MCF 10A (cell line): Measurements from ENCODE around the gene DGKE. TPM values are rescaled to one million over a fixed set of nuclear protein-coding genes. Genes with fewer than 3 reads are reported as not detected.

Experiments
- BruUV-seq: library from RNA; stranded (reverse); fragments of 400-500 nt; replicated peaks from 2 replicates; lab custom pipeline; 2021; lab: Mats Ljungman, UMichigan
- CTCF ChIA-PET: fragments of 300-600 bp; sonication (Branson Sonifier 250); formaldehyde crosslinking; extraction: SDS; loops from one replicate; lab custom pipeline; 2021; ENCODE audit warnings: antibody characterized with exemption, inconsistent platforms; lab: Yijun Ruan, JAX
- POLR2A ChIA-PET: fragments of 300-600, 350-650 bp; sonication (Branson Sonifier 250); formaldehyde crosslinking; extraction: SDS; loops from one replicate; lab custom pipeline; 2020; ENCODE audit warnings: antibody characterized with exemption, inconsistent platforms; lab: Yijun Ruan, JAX
- DNase-seq: peaks from one replicate; pipeline ENCODE4 v3.0.0-alpha.2; 2018; ENCODE audit not compliant: unreplicated experiment
- H3K27ac Mint-ChIP-seq: one replicate; pipeline ENCODE4 v1.8.0; 2022; ENCODE audit warnings: mild to moderate bottlenecking, low read depth, mixed read lengths; ENCODE audit not compliant: unreplicated experiment
- H3K27me3 Mint-ChIP-seq: one replicate; pipeline ENCODE4 v1.8.0; 2022; ENCODE audit warnings: mixed read lengths; ENCODE audit not compliant: insufficient read depth, unreplicated experiment
- H3K36me3 Mint-ChIP-seq: one replicate; pipeline ENCODE4 v1.8.0; 2022; ENCODE audit warnings: mild to moderate bottlenecking, moderate library complexity, mixed read lengths; ENCODE audit not compliant: insufficient read depth, unreplicated experiment
- H3K4me1 Mint-ChIP-seq: one replicate; pipeline ENCODE4 v1.8.0; 2022; ENCODE audit warnings: mixed read lengths; ENCODE audit not compliant: insufficient read depth, unreplicated experiment
- H3K4me3 Mint-ChIP-seq: one replicate; pipeline ENCODE4 v1.8.0; 2022; ENCODE audit warnings: mild to moderate bottlenecking, moderate library complexity, mixed read lengths; ENCODE audit not compliant: unreplicated experiment
- H3K9me3 Mint-ChIP-seq: one replicate; pipeline ENCODE4 v1.8.0; 2022; ENCODE audit warnings: mixed read lengths; ENCODE audit not compliant: unreplicated experiment
- intact Hi-C: fragments of 100-400 bp; cut with micrococcal nuclease; formaldehyde crosslinking; loops from 2 replicates; pipeline ENCODE4 v1.14.1; 2022
- total RNA-seq: library from RNA; stranded (reverse); gene quantifications from 2 replicates; pipeline ENCODE4 v1.2.3, GENCODE V29; 2022
- TF ChIP-seq, protein P1 (sequence below): fragments of 200-600 bp; IDR thresholded peaks from one replicate; pipeline ENCODE4 v1.8.0; 2022; ENCODE audit warnings: antibody characterized with exemption, mild to moderate bottlenecking; ENCODE audit not compliant: unreplicated experiment

The DGKE gene
- total RNA-seq, 1 experiment from 2014 or later = 16.5 TPM

DNA sequence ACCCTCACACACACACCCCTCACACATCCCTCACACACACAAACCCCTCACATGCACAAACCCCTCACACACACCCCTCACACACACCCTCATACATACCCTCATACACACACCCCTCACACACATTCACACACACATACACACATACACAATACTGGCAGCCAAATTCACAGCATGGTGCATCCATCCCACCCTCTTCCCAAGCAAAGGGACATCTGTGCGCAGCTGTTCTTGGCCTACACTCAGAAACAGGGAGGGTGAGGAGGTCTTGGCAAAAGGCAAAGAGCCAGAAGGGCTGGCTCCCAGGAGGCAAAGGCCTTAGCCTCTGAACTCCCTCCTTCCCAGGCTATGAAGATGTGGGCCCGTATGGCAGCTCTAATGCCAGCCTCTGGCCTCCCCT lies 23.6 kb upstream of the DGKE start:
- no peak overlapping the region for H3K4me3 Mint-ChIP-seq
- H3K27ac Mint-ChIP-seq = no peak overlapping the region
- no peaks in the 10 kb centered on the region for H3K27me3 Mint-ChIP-seq
- POLR2A ChIA-PET = no interaction called here
- CTCF ChIA-PET = no interaction called here
- DNase-seq = no peak
- no peaks in the 10 kb centered on the region for H3K9me3 Mint-ChIP-seq
- intact Hi-C loops = no loop called here
- TF ChIP-seq, protein P1, sequence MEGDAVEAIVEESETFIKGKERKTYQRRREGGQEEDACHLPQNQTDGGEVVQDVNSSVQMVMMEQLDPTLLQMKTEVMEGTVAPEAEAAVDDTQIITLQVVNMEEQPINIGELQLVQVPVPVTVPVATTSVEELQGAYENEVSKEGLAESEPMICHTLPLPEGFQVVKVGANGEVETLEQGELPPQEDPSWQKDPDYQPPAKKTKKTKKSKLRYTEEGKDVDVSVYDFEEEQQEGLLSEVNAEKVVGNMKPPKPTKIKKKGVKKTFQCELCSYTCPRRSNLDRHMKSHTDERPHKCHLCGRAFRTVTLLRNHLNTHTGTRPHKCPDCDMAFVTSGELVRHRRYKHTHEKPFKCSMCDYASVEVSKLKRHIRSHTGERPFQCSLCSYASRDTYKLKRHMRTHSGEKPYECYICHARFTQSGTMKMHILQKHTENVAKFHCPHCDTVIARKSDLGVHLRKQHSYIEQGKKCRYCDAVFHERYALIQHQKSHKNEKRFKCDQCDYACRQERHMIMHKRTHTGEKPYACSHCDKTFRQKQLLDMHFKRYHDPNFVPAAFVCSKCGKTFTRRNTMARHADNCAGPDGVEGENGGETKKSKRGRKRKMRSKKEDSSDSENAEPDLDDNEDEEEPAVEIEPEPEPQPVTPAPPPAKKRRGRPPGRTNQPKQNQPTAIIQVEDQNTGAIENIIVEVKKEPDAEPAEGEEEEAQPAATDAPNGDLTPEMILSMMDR = no peak
- peaks cover 7% of the 10 kb centered on the region for H3K4me1 Mint-ChIP-seq
- peaks cover 10% of the 10 kb centered on the region for H3K36me3 Mint-ChIP-seq
- no TSS peak for BruUV-seq

DNA sequence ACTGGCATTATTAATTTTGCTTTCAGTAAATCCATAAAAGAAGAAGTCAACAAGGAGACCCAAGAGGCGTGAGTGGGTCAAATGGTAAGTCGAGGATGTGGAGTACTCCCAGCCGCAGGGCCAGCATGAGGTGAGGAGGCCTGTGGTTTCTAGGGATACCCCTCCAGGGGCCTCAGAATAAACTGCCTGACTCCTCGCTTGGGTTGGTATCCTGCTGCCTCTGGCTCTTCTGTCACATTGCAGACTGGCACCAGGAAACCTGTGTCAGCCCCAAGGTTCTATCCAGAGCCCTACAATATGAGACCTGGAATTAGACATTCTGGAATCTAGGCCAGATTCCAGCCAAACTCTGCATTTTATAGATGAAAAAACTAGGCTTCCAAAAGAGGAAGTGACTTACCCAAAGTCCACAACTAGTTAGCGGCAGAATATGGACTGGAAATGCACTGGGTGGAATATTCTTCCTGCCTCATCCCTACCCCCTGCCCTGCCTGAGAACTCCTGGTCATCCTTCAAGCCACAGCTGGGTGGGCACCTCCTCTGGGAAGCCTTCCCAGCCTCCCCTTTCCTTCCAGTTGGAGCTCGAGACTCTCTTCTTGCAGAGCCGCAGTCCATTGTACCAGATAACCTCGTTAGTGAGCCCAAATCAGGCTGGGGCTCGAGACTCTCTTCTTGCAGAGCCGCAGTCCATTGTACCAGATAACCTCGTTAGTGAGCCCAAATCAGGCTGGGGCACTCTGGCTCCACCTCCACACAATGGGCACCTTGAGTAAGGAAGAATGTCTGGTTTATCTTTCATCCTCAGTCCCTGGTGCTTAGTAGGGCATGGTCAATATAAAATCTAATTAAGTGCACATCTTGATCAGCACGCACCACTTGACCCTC lies 22.8 kb upstream of the DGKE start:
- H3K27ac Mint-ChIP-seq = no peak overlapping the region

DNA sequence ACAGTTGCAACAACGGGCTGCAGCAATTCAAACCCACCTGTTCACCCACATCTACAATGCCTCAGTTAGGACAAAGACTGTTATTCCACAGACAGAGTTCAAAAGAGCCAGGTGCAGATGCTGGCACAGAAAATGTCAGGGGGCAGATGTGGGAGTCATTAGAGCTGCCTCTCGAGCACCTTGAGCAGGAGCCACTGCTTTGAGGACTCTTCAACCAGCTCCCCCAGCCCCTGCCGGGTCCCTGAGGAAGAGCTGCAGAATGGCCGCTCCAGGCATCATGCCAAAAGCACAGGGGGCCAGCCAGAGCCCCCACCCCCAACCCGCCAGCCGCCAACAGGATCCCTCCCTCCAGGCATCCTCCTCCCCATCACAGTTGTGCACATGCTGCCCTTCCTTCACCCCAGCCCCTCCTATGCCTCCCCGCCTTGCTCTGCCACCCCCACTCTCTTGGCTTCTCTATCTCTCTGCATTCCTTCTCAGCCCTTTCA lies 21.0 kb upstream of the DGKE start:
- intact Hi-C loops = no loop called here
- no peak overlapping the region for H3K4me3 Mint-ChIP-seq
- H3K27me3 Mint-ChIP-seq = no peaks in the 10 kb centered on the region
- no peak overlapping the region for H3K27ac Mint-ChIP-seq
- peaks cover 4% of the 10 kb centered on the region for H3K36me3 Mint-ChIP-seq
- ChIA-PET CTCF (no interaction called here), POLR2A (no interaction called here)
- TF ChIP-seq, protein P1 = no peak
- BruUV-seq = no TSS peak
- no peaks in the 10 kb centered on the region for H3K4me1 Mint-ChIP-seq
- H3K9me3 Mint-ChIP-seq = no peaks in the 10 kb centered on the region
- DNase-seq = no peak

More for the DNA sequence above, 22.8 kb upstream of the DGKE start:
- no peaks in the 10 kb centered on the region for H3K27me3 Mint-ChIP-seq
- ChIA-PET POLR2A (no interaction called here), CTCF (interaction anchor here (0.9 kb wide), 1 partner anchor 9 kb away, joined by 3 read pairs; no protein-coding TSS in a partner anchor)
- no peak overlapping the region for H3K4me3 Mint-ChIP-seq
- no peak for DNase-seq
- TF ChIP-seq, protein P1 = no peak
- BruUV-seq = no TSS peak
- H3K36me3 Mint-ChIP-seq = peaks cover 10% of the 10 kb centered on the region
- H3K9me3 Mint-ChIP-seq = no peaks in the 10 kb centered on the region
- intact Hi-C loops = no loop called here
- peaks cover 7% of the 10 kb centered on the region for H3K4me1 Mint-ChIP-seq

DNA sequence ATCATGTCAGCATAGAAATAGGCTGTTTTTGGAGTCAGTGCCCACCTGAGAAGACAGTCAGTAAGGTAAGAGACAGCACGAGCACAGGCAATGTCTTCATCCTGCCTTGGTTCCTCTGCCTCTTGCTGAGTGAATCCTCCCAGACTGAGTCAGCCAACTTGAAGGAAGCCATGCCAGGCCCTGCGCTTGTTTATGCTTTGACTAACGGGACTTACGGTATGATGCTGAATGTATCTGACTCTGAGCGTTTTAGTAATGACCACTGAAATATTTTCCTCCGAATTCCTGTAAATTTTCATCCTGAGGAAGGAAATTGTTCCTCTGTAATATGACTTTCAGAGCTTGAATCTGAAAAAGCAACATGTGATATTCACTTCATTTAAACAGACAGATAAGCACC lies 18.2 kb upstream of the DGKE start:
- Mint-ChIP-seq H3K27me3 (no peaks in the 10 kb centered on the region), H3K27ac (no peak overlapping the region), H3K9me3 (no peaks in the 10 kb centered on the region), H3K4me3 (no peak overlapping the region), H3K36me3 (peaks cover 4% of the 10 kb centered on the region), H3K4me1 (no peaks in the 10 kb centered on the region)
- CTCF ChIA-PET = interaction anchor here (0.7 to 0.9 kb wide), 2 partner anchors 31 to 128 kb away, joined by 3 read pairs; no protein-coding TSS in a partner anchor
- TF ChIP-seq, protein P1 = no peak
- intact Hi-C loops = no loop called here
- DNase-seq = peak; percentile 36
- BruUV-seq = no TSS peak
- POLR2A ChIA-PET = interaction anchor here (0.7 to 5.3 kb wide), 8 partner anchors 9 to 98 kb away, joined by 3 to 59 read pairs (median 4); partner anchors contain the start of genes C17orf67, DGKE and TRIM25
